GM10847 (cell line): ENCODE results near the gene NRXN3.

ENCODE experiments used
- POLR2A ChIP-seq: IDR thresholded peaks from 2 replicates; pipeline ENCODE4 v1.6.1; 2011; ENCODE audit not compliant: insufficient read length; ENCODE audit errors: extremely low read depth

Gene NRXN3

DNA sequence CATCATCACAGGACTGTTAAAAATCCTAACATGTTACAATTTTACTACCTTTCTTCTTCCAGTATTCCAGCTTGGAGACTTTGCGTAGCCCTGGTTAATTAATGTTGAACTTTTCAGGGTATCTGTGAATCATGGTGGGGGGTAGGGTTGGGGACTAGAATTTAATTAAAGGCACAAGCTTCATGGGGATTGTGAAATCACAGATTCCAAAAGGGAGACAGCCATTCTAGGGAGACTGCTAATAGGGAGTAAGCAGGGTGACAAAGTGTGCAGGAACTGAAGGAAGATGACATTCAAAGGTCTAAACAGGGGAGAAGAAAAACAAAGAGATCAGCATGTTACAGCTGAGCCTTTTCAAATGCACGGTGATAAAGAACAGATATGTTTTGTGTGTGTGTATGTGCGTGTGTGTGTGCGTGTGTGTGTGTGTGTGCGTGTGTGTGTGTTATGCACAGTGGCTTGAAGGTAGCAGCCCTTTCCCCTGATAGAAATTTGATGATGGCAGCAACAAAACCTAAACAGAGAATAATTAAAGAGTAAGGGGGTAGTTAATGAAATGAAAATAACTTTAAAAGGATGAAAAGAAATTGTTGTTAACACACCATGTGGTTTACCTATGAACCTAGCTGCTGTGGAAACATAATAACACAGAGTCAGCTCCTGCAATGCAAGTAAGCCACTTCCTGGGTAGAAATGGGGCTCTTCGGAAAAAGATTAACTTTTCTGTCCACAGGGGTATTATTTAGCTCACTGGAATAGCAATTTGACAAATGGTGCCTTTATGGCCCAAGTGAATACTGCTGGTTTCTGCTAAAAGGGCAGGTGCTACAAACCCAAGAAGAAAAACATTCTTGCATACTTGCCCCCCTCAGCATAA lies 1459.5 kb downstream of the NRXN3 start:
- no peak for TF ChIP-seq POLR2A

DNA sequence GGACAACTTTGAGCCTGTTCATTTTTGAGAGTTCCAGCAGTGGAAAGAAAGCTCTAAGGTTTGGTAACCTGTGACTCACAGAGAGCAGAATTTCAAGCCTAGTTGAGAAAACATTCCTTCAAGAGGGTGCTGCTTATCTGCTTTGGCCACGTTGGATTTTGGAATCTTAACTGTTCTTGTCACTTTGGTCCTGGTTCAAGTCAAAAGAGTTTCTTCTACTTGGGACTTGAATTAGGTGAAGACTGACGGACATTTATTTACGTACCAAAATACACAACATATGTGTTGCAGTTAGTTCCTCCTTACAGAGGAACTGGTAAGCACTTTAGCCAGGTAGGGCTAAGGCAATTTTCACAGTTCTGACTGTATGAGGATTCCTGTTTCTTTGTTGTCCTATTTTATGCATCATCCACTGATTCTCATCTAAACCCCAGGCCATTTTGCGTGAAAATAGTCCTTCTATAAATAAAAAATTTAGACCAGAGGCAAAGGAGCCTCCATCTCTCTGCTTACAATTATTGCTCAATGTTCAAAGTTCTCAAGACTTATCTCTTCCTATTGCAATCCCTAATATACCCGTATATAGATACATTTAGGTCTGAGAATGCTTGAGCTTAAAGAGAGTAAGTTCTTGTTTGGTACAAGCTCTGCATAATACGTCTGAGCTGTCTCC lies 1460.3 kb downstream of the NRXN3 start:
- TF ChIP-seq POLR2A: no peak

DNA sequence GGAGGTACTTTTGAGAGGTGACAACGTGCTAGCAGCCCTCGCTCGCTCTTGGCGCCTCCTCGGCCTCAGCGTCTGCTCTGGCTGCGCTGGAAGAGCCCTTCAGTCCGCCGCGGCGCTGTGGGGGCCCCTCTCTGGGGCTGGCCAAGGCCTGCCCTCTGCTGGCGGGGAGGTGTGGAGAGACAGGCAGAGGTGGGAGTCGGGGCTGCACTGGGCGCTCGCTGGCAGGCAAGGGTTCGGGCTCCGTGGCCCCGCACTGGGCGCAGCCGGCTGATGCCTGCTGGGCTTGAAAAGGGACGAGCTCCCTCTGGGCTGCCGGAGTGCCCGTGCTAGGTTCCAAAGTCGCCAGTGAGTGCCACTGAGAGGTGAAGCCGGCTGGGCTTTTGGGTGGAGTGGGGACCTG lies 1461.1 kb downstream of the NRXN3 start:
- TF ChIP-seq POLR2A: no peak

DNA sequence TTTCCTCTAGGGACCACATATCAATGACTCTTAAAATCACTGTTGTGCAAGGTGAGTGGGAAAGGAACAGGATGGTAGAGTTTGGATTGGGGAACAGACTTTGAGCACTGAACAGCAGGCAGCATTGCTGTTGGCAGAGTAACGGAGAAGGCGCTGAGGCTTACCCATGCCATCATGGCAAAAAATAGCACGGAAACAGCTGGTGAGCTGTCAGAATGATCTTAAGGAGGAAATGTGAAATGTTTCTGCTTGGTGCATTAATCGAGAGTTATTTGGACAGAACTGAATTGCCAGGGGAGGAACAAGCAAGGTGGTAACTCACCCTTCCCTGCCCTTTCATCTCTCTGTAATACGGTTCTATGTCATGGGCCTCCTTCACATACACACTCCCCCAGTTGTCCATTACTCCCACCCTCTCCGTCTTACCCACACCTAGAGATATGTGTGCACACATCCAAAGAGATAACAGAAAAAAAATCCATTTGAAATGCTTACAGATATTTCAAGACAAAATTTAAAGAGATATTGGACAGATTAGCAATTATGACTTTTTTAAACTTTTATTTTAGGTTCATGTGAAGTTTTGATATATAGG lies 1468.6 kb downstream of the NRXN3 start:
- no peak for TF ChIP-seq POLR2A

DNA sequence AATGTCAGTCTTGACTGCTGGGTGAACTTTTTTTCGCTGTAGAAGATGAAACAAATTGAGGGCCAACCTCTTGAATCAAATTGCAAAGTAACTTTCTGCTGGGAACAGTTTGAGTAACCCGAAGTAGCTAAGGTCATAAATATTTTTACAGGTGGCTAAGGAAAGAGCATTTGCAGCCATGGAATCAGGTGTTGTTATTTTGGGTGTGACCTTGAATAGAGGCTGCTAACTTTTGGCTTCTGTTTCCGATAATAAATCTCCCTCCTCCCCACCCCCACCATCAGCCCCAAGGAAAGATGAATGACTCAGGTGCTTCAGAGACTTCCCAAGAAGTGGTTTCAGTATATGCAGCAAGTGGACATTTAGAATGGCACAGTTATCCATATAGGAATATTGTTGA lies 1469.4 kb downstream of the NRXN3 start:
- no peak for TF ChIP-seq POLR2A

DNA sequence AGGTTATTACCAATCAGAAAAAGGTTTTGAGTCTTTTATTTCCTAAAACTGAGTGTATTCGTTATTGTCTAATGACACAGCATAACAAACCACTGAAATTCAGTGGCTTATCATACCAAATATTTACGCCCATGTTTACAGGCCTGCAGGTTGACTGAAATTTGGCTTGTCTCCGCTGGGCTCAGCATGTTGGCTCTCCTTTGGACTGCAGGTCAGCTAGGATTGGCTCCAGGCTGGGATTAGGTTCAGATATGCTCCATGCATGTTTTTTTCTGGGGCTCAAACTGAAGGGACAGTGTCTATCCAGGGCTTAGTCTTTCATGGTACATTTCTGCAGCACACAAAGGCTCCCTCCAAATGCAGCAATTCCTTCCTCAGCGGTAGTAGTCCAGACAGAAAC lies 1471.2 kb downstream of the NRXN3 start:
- no peak for TF ChIP-seq POLR2A

DNA sequence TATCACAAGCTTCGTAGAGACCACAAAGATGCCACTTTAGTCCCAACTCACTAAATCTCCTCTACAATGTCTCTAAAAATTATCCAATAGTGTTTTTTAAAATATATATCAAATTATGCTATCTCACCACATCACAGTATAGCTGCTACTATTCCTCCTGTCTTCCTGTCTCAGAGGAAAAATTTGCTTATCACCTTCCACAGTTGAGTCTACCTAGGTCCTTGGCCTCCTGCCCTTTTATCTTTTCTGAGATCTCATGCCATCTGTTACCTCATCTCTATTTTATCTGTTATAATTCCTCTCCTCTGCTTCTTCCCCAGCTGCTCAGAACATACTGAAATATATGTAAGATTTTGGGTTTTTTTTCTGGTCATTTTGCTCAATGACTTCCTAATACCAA lies 1473.0 kb downstream of the NRXN3 start:
- no peak for TF ChIP-seq POLR2A

DNA sequence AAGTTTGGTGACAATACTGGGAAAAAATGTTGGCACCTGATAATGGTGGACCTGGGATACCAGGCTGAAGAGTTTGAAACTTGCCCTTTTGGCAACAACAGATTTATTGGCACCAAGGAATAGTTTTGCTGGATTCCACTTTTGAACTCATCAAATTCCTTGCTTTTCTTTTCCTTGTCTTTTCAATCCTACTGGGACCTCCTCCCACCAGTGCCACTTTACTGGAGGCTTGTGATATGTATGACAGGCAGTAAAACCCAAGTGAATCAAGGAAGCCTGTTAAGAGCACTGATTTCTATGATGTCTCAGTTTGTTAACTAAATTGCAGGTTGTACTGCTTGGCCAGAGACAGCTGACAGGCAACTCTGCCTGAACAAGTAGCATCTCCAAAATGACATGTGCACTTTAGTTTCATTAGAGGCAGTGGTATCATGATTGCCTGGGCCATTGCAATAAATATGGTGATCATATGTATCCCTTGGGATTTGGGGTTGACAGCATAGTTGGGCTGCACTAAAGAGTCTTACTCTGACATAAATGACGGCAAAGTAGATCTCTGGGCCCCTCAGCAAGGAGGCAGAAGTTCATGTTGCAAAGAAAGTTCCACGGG lies 1475.7 kb downstream of the NRXN3 start:
- no peak for TF ChIP-seq POLR2A

DNA sequence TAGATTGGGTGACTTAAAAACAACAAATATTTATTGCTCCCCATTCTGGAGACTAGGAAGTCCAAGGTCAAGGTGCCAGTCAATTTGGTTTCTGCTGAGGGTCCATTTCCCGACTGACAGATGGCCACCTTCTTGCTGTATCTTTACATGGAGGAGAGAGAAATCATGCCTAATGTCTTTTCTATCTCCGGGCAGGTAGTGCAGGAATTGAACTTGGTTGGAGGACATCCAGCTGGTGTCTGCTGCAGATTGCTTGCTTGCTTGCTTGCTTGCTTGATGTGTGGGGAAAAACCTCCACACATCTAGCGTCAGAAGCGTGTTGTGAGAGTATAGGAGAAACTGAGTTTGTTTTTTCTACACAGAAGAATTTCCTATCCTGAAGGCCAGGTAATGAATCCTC lies 1479.7 kb downstream of the NRXN3 start:
- TF ChIP-seq POLR2A: no peak

DNA sequence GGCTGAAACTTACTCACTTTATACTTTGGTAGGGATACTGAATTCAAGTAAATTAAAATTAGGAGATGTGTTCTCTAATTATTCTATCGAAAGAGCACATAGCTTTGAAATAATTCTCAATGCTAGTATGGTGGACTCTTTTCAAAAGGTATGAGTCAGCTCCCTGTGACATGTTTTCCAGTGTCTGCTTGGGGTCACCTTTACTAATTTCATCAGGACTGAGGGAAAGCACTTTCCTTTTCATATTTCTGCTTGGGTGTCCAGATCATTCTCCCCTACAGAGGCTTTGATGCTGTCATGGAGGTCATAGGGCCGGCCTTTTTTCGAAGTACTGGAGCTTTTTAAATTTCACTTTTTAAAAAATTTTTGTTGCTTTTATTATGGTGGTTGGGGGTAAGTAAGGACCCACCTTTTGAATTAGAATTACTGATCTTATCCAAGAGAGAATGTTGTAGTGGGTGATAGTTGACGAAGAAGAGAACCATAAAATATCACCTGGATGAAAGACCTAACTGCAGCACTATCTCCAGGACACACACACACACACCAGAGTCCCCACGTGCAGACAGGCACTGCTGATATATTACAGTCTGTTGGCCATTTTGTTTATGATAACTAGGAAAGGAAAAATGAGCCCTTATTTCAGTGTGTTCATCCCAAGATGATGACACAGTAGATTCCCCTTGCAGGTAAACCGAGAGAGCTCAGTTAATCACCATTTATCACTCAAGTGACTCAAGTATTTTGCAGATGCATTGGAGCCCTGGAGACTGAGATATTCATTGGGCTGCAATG lies 1482.5 kb downstream of the NRXN3 start:
- no peak for TF ChIP-seq POLR2A

DNA sequence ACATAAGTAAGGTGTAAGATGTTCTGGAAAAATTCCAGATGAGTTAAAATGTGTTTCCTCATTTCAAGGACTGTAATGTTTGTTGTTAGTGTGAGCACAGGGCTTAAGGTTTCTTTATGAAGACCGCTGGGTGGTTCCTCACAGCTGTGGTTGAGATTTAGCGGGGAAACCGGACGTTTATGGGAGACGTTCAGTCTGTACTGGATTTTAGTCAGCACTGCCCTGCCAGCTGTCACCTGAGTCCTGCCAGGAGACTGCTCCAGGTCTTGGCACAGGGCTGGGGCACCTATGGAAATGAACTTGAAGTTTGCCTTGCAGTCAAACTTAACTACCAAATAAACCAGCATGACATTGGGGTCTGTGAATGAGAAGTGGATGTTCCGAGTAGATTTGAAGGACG lies 1485.9 kb downstream of the NRXN3 start:
- no peak for TF ChIP-seq POLR2A

DNA sequence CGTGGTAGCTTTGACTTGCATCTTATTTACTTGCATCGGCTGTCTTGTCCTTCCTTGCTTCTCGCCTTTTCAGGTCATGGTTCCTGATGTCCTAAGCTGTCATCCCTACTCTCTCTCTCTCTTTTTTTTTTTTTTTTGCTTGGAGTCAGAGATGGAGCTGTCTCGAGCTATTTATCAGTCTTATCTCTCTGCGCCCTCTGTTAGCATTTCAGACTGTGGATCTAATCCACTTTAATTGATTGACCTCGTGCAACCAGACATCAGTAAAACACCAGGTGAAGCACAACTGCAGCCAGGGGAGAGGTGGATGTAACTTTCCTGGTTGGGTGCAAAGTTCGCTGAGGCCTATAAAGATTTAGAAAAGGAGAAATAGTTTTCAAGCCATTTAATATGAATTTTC lies 1486.3 kb downstream of the NRXN3 start:
- no peak for TF ChIP-seq POLR2A

DNA sequence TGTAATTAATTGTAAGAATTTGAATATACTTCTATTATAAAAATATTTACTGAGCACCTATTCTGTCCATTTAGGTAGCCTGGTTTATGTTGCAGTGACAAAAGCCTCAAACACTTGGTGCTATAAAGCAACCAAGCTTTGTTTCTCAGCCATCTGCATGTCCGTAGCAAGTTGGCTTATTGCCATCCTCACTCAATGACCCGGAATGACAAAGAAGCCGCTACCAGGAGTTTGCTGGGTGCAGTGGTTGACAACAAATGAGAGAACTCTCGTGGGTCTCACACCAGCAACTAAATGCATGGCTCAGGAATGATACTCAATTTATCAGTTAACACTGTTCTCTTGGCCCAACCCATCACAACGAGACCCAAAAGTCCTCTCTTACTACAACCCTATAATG lies 1488.0 kb downstream of the NRXN3 start:
- no peak for TF ChIP-seq POLR2A

DNA sequence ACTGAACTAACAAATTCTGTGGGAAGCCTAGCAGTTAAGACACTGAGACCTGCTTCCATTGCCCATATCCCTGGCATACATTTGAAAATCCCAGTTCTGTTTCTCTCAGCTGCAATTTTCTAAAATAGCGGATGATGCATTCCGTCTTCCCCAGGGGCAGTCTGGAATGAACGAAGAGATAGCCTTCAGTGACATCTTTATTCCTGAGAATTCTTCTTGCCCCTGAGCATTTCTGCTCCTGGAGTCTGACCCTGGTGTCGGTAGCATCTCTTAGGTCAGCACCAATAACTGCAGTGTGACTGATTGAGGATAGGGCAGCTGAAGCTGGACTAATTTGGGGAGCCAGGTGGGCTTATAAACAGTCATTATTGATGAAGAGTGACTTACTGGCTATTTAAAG lies 1488.6 kb downstream of the NRXN3 start:
- no peak for TF ChIP-seq POLR2A
